NCI-H1436 treated with DMSO at 0.1 percent for 48 hours (cell line): ENCODE measurements around the gene LIX1.
"Not testable (repeated sequence)": the region's sequence is repeated elsewhere in the genome, so short reads cannot be mapped to it uniquely, and the experiment has no call there.

ENCODE experiments used
- DNase-seq: peaks from one replicate; lab custom pipeline; 2025; lab: John Stamatoyannopoulos, UW

Gene LIX1

DNA sequence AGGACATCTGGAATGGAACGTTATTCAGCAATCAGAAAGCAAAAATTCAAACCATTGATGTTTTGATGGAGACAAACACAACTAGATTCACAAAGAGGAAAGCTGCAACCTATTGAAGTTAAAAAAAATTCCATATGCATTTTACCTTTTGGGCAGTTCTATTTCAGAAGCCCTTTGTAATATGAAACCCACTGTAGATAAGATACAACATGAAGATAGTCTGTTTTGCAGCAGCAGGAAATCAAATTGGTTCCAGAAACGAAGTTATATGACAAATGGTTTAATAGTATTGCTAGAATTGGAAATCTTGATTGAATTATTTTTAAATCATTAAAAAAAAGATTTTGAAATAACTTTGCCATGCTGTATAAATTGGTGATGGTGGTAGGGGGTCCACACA, 872 bp downstream of the LIX1 start:
- no peak for DNase-seq

DNA sequence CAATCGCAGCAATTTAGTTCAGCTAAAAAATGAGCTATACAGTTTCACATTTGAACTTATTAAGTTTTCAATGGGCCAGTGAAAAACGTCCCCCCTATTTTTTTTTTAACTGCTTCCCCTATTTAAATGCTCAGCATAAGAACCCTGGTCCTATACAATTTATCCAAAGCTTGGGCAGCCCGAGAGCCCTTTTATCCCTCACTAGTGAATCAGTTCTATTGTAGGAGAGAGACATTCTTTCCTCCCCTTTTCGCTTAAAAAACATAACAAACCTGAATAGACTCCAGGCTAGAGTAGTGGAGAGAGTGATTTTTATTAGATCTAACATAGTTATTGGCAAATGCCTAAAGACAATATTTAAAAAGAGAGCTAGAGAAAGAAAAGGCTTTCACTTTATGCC, 1.4 kb downstream of the LIX1 start:
- no peak for DNase-seq

DNA sequence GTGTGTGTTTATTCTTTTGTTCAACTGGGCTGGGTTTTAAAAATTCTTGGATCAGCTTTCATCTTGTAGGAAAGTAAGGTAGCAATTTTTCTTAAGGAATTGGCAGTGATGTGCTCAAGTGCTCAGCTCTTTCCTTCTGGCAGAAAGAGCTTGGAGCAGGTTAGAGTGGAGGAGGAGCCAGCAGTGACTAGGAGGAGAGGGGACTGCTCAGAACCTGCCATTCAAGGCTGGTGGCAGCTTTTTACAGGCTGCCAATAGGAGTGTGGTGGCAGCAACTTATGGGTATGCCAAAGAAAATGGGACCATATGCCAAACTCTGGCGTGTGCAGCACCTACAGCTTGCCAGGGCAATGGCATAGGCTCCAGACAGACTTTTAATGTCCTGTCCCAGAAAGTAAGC, 2.2 kb downstream of the LIX1 start:
- DNase-seq = not testable (repeated sequence)

GRCh38 chr5:97136475-97136874, 5.9 kb downstream of the LIX1 start:
- no peak for DNase-seq

DNA sequence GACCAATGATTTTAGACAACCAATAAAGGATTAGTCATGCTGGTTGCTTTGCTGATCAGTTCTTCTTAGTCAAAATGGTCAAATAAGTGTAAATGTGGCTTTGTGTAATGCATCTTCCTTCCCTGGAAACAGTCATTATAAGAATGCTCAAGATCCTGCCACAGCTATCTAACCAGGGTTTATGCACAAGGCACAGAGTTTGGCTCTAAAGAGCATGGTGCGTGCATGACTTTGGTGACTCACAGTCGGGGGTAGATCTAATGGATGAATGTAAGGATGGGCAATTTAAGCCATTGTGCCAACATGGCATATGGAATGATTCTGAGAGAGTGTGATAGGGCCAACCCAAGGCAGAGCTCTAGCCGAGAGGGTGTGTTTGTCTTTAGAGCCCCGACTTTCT, 6.5 kb downstream of the LIX1 start:
- DNase-seq = no peak

DNA sequence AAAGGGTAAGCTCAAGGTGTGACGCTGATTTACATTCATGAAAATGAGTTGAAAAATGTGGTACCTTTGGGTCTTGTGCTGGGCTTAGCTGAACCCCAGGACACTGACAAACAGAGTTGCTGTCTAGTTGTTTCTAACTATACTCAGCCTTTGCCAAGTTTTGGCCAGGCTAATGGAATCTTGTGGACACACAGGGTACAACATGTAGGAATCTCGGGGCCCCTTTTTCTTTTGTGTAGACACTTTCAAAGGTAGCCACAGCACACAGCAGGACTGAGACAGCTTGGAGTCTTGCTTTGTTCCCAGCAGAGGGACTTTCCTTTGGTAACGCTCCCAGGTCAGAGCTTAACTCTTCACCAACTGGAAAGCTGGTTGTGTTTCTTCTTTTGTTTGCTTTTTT, 7.8 kb downstream of the LIX1 start:
- no peak for DNase-seq

- no peak for DNase-seq
Observed at GRCh38 chr5:97133101-97133500, 9.3 kb downstream of the LIX1 start.

DNA sequence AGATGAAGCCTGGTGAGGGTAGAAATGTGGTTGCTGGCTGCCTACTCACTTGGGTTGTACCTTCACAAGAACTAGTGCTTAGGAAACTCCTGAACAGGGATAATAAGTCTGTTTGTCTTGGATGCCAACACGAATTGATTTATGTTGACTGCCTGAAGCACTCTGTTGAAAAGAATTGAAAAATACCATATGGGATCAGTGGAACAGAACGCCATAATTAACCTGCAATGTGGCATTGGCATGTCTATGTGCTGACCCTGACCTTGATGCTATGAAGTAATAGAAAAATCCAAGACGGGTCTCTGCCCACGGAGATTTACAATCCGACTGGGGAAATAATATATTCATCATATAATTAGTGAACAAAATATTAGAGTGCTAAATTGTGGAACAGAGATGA, 10.5 kb downstream of the LIX1 start:
- no peak for DNase-seq

DNA sequence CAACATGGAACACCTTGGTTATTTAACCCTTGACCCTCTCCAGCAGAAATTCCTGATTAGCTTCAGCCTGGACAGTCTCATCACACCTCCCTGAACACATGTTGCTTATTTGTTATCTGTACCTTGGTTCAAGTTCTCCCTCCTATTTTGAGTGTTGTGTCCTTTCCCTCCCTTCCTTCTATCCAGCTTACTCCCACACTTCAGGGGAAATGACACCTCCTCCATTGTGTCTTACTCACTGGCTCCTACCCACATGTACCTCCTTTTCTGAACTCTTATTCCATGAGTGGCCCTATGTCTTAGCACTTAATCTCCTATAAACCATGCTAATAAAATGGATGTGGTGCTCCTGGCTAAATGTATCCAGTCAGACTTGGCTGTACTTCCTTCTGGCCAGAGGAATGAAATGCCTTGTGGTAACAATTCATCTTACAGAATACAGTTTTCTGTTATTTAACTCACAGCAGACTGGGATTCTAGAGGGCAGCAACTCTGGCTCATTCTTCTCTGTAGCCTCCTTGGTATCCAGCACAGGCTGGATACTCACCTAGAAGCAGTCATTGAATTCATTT, 11.2 kb downstream of the LIX1 start:
- DNase-seq = no peak

DNA sequence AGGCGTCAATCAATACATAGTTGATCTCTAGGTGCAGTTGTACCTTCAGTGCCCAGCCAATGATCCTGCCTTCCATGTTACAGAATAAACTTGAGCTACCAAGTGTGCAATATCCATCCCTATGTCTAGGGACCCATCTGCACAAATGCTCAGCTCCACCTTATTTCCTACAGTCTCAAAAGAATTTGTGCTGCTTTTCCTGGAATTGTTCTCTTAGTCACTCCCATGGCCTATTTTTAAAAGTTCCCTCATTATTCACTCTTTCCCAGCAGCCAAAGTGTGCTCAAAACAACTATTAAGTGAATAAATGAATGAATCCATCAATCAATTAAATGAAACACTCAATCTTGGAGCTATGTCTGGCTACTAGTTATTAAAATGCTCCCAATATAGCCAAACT, 14.7 kb downstream of the LIX1 start:
- no peak for DNase-seq

GRCh38 chr5:97125125-97125683, 17.2 kb downstream of the LIX1 start:
- no peak for DNase-seq

GRCh38 chr5:97124335-97124734, 18.1 kb downstream of the LIX1 start:
- DNase-seq = no peak

GRCh38 chr5:97121848-97122247, 20.6 kb downstream of the LIX1 start:
- DNase-seq = no peak

- DNase-seq = no peak
Observed at GRCh38 chr5:97120195-97120594, 22.2 kb downstream of the LIX1 start.

DNA sequence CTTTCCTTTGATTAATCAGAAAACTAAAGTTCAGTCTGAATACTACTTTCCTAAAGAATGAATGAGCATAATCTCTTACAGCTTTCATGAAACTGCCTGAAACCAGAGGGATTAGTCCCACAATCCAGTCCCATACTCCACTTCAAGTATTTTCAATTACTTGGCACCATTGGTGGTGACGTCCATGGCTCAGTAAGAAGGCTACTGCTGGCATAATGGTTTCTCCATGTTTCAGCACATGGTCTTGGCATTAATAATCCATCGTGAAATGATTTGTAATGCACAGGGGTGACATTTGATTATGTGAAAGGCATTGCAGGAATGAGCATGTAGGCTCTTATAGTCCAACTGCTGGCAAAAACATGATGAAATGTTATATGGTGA, 23.4 kb downstream of the LIX1 start:
- no peak for DNase-seq

GRCh38 chr5:97118261-97119006, 24.0 kb downstream of the LIX1 start:
- no peak for DNase-seq

DNA sequence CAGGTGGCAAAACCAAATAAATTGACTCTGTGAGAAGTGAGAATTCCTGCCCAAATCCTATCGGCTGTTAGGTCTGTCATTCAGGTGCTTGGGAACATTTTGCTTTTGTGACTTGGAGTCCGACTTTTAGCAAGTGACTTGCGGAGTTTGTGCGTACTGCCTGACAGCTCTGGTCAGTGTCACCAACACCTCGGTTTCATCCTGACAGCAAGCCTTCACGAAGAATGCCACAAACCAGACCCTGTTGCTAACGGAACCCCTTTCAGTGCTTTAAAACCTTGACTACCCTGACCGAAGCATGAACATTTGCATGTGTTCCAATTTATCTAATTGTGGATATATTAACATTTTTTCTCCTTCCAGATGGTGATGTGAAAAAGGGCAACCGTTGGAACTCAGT, 26.5 kb downstream of the LIX1 start:
- no peak for DNase-seq

GRCh38 chr5:97112230-97112629, 30.2 kb downstream of the LIX1 start:
- no peak for DNase-seq

- DNase-seq = no peak
Observed at GRCh38 chr5:97111616-97112015, 30.8 kb downstream of the LIX1 start.

DNA sequence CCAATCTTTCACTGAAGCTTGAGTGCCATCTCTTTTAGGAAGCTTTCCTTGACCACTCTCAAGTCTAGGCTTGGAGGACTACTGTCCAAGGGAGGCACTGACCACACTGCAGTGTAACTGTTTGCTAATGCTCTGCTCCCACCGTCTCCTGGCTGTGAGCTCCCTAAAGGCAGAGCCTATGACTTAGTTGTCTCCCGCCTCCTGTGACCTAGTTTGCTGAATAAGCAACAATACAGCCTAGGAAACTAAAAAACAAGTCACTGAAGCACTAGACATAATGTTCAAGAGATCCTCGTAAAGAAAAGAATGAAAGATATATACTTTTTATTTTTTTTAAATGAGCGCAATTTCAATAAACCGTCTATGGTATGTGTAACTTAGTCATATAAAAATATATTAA, 31.4 kb downstream of the LIX1 start:
- DNase-seq = no peak

DNA sequence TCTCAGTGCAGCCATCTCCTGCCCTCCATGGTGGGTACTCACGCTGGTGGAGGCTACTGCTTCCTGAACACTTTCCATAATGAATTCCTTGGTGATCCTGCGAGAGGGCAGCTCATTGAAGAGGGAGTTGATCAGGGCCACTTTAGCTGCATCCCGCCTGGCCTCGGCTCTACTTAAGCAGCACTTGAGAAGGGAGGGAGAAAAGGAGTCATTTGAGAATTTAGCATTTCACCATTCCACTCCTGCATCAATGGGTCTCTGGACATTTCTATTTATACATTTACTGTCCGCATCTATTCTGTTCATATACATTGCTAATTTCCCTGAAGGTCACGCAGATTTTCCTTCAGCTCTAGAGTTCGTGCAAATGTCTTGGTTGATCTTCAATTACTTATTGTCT, 35.1 kb downstream of the LIX1 start:
- DNase-seq = no peak

- no peak for DNase-seq
Observed at GRCh38 chr5:97106216-97106581, 36.2 kb downstream of the LIX1 start.

- DNase-seq = no peak
Observed at GRCh38 chr5:97105501-97106215, 36.8 kb downstream of the LIX1 start.
